SK-N-MC (cell line): ENCODE data around the gene CA10.

Experiments used
- DNase-seq: peaks from one replicate; pipeline ENCODE4 v3.0.0-alpha.2; 2011; ENCODE audit warnings: low read depth, low spot score
- H3K27ac ChIP-seq: fragments of 200-600 bp; sonication (generic); 2 replicates; pipeline ENCODE4 v1.5.1; 2016; ENCODE audit warnings: mixed run types
- H3K36me3 ChIP-seq: fragments of 200-600 bp; sonication (generic); 2 replicates; pipeline ENCODE4 v1.6.1; 2017; ENCODE audit warnings: antibody characterized with exemption, low read length, mixed read lengths; ENCODE audit not compliant: insufficient read depth
- H3K4me3 ChIP-seq: fragments of 200-600 bp; sonication (generic); 2 replicates; pipeline ENCODE4 v1.5.1; 2016
- H3K9ac ChIP-seq: fragments of 200-600 bp; sonication (generic); 2 replicates; pipeline ENCODE4 v1.8.0; 2017; ENCODE audit warnings: mixed run types, mixed read lengths; ENCODE audit not compliant: insufficient read length
- H3K9me3 ChIP-seq: fragments of 200-600 bp; sonication (generic); 2 replicates; pipeline ENCODE4 v1.6.1; 2017; ENCODE audit warnings: low read depth, mild to moderate bottlenecking, antibody characterized with exemption, low read length, moderate library complexity, mixed read lengths
- EZH2 ChIP-seq: fragments of 200-600 bp; sonication (generic); IDR thresholded peaks from one replicate; pipeline ENCODE4 v1.6.1; 2017; ENCODE audit warnings: antibody characterized with exemption
- FOXP2 ChIP-seq: optimal IDR thresholded peaks from 2 replicates; pipeline ENCODE3; 2011; ENCODE audit warnings: mild to moderate bottlenecking, moderate library complexity; ENCODE audit not compliant: insufficient read depth; ENCODE audit errors: extremely low read length, control extremely low read depth
- POLR2AphosphoS5 ChIP-seq: IDR thresholded peaks from 2 replicates; pipeline ENCODE4 v1.6.1; 2012; ENCODE audit warnings: mild to moderate bottlenecking, low read depth, low read length, borderline replicate concordance

CA10 gene

DNA sequence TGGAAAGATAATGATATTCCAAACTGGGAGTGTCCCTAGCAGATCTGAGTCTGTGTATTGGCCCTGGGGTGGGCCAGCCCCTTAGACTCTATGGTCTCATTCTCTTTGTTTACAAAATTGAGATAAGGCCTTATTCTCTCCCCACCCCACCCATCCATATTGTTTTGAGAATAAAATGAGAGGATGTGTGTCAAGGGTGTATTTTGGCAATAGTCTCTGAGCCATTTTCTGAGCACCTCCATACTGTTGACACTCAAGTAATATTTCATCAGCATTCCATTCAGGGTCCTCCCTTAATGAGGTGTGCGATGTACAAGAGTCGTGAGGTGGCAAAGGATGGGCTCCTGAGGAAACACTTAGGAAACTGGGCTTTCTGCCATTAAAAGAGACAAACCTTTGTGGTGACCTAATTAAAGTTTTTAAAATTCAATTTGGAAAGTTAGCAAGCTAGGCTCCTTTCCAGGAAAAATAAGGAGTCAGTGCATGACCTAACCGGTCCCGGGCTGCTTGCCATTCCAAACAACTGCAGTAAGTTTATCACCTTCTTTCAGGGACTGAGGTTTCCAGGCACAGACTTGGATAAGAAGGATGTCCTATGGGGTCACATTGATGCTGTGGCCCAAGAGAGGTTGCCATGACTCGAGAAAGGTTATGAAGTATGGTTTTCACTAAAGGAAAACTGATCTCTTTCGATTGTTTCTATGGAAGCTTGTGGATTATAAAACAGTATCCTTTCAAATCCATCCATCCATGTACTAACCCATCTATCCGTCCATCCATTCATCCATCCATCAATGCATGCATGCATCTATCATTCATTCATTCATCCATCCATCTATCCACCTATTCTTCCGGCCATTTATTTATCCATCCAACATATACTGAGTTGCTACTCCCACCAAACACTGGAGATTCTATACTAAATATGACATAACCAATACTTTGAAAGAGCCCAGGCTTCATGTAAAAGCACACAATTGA is 454.9 kb downstream of the CA10 start:
- TF ChIP-seq POLR2AphosphoS5 (no peak), FOXP2 (no peak), EZH2 (no peak)
- H3K27ac ChIP-seq: no peak overlapping the region
- H3K4me3 ChIP-seq: no peak overlapping the region
- H3K9ac ChIP-seq: no peak overlapping the region
- no peaks in the 10 kb centered on the region for H3K9me3 ChIP-seq
- DNase-seq: no peak
- no peaks in the 10 kb centered on the region for H3K36me3 ChIP-seq

DNA sequence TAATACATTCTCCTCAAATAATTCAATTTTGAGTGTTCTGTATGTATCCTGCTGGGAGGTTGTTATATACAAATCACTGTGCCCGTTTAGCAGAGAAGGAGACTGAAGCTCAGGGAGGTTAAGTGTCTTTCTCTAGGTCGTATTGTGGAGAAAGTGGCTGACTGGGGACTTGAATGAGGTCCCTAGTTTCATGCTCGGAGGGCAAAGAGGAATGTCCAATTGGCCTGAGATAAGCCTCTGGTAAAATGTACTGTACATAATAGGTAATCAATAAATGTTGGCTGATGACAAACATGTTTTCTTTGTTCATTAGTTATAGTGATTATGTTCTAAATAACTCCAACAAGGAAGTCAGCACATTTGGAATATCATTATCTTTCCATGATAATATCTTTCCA is 455.6 kb downstream of the CA10 start:
- no peaks in the 10 kb centered on the region for H3K9me3 ChIP-seq
- no peak overlapping the region for H3K9ac ChIP-seq
- no peak for DNase-seq
- no peak overlapping the region for H3K27ac ChIP-seq
- TF ChIP-seq POLR2AphosphoS5 (no peak), FOXP2 (no peak), EZH2 (no peak)
- no peaks in the 10 kb centered on the region for H3K36me3 ChIP-seq
- H3K4me3 ChIP-seq: no peak overlapping the region

- DNase-seq: no peak
- no peak overlapping the region for H3K9ac ChIP-seq
- TF ChIP-seq FOXP2 (no peak), EZH2 (no peak), POLR2AphosphoS5 (no peak)
- no peaks in the 10 kb centered on the region for H3K9me3 ChIP-seq
- no peaks in the 10 kb centered on the region for H3K36me3 ChIP-seq
- no peak overlapping the region for H3K27ac ChIP-seq
- H3K4me3 ChIP-seq: no peak overlapping the region
Observed at GRCh38 chr17:51701501-51701900, 457.0 kb downstream of the CA10 start.

GRCh38 chr17:51700011-51700760 is 458.3 kb downstream of the CA10 start:
- Histone ChIP-seq H3K9me3 (no peaks in the 10 kb centered on the region), H3K4me3 (no peak overlapping the region), H3K27ac (no peak overlapping the region), H3K36me3 (no peaks in the 10 kb centered on the region), H3K9ac (no peak overlapping the region)
- DNase-seq: no peak
- TF ChIP-seq EZH2 (no peak), FOXP2 (no peak), POLR2AphosphoS5 (no peak)

- Histone ChIP-seq H3K27ac (no peak overlapping the region), H3K9me3 (no peaks in the 10 kb centered on the region), H3K9ac (no peak overlapping the region), H3K36me3 (no peaks in the 10 kb centered on the region), H3K4me3 (no peak overlapping the region)
- no peak for DNase-seq
- no peak for TF ChIP-seq FOXP2
- no peak for TF ChIP-seq EZH2
- TF ChIP-seq POLR2AphosphoS5: no peak
Observed at GRCh38 chr17:51699303-51699702, 459.2 kb downstream of the CA10 start.

- TF ChIP-seq EZH2 (no peak), FOXP2 (no peak), POLR2AphosphoS5 (no peak)
- no peak overlapping the region for H3K27ac ChIP-seq
- DNase-seq: no peak
- no peak overlapping the region for H3K9ac ChIP-seq
- H3K4me3 ChIP-seq: no peak overlapping the region
- no peaks in the 10 kb centered on the region for H3K36me3 ChIP-seq
- H3K9me3 ChIP-seq: no peaks in the 10 kb centered on the region
Observed at GRCh38 chr17:51692917-51693316, 465.6 kb downstream of the CA10 start.

DNA sequence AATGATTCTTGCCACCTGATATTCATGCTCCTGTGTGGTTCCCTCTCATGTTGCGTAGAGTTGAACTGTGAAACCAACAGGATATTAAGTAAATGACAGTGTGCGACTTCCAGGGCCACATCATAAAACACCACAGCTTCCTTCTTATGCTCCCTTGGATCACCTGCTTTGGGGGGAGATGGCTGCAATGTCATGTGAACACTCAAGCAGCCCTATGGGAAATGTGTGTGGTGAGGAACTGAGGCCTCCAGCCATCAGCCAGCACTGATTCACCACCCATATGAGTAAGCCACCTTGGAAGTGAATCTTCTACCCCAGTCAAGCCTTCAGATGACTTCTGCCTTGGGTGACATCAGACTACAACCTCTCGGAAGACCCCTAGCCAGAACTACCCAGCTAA is 470.6 kb downstream of the CA10 start:
- no peak for TF ChIP-seq FOXP2
- no peak for TF ChIP-seq EZH2
- TF ChIP-seq POLR2AphosphoS5: no peak
- Histone ChIP-seq H3K4me3 (no peak overlapping the region), H3K36me3 (no peaks in the 10 kb centered on the region), H3K9me3 (no peaks in the 10 kb centered on the region), H3K9ac (no peak overlapping the region), H3K27ac (no peak overlapping the region)
- no peak for DNase-seq

GRCh38 chr17:51685287-51685909 is 473.1 kb downstream of the CA10 start:
- Histone ChIP-seq H3K9me3 (no peaks in the 10 kb centered on the region), H3K27ac (no peak overlapping the region), H3K9ac (no peak overlapping the region), H3K36me3 (no peaks in the 10 kb centered on the region), H3K4me3 (no peak overlapping the region)
- no peak for DNase-seq
- no peak for TF ChIP-seq EZH2
- TF ChIP-seq POLR2AphosphoS5: no peak
- no peak for TF ChIP-seq FOXP2
